SU-DHL-6 (cell line): ENCODE measurements around the gene RDH16.
A peak's percentile ranks its signal among the peaks of the same experiment; 100 is the strongest.

Experiments used
- H2AFZ ChIP-seq: fragments of 200-600 bp; sonication (generic); 2 replicates; pipeline ENCODE4 v1.6.1; 2014; ENCODE audit warnings: low read depth, mild to moderate bottlenecking, moderate library complexity, mixed read lengths, antibody characterized with exemption, low read length; ENCODE audit not compliant: severe bottlenecking
- H3F3A ChIP-seq: fragments of 200-600 bp; shearing (Covaris generic); 2 replicates; pipeline ENCODE4 v1.6.0; 2016; ENCODE audit warnings: antibody characterized with exemption, mild to moderate bottlenecking; ENCODE audit not compliant: insufficient read depth
- H3K27ac ChIP-seq: fragments of 200-600 bp; sonication (generic); 2 replicates; pipeline ENCODE4 v1.5.1; 2016; ENCODE audit warnings: low read depth, mild to moderate bottlenecking, low read length, moderate library complexity, mixed read lengths
- H3K27me3 ChIP-seq: fragments of 200-600 bp; sonication (generic), shearing (Covaris generic); 2 replicates; pipeline ENCODE4 v1.6.0; 2014; ENCODE audit warnings: mild to moderate bottlenecking, low read length
- H3K36me3 ChIP-seq: fragments of 200-600 bp; sonication (generic); 2 replicates; pipeline ENCODE4 v1.6.1; 2014; ENCODE audit warnings: mild to moderate bottlenecking, low read length, mixed read lengths
- H3K4me2 ChIP-seq: fragments of 300-600, 200-600 bp; shearing (Covaris generic), sonication (generic); 2 replicates; pipeline ENCODE4 v1.6.0; 2014; ENCODE audit warnings: low read length, low read depth, mild to moderate bottlenecking; ENCODE audit not compliant: poor library complexity, severe bottlenecking
- H3K4me3 ChIP-seq: fragments of 200-600 bp; sonication (generic); 2 replicates; pipeline ENCODE4 v1.5.1; 2014; ENCODE audit warnings: antibody characterized with exemption, low read length, mild to moderate bottlenecking, mixed read lengths; ENCODE audit not compliant: insufficient read depth, poor library complexity, severe bottlenecking
- H3K79me2 ChIP-seq: fragments of 200-600 bp; sonication (generic); 2 replicates; pipeline ENCODE4 v1.6.1; 2014; ENCODE audit warnings: mild to moderate bottlenecking, low read length, moderate library complexity; ENCODE audit not compliant: insufficient read depth
- H3K9ac ChIP-seq: fragments of 200-600 bp; sonication (generic); 2 replicates; pipeline ENCODE4 v1.7.0; 2014; ENCODE audit warnings: mild to moderate bottlenecking, low read length
- H3K9me2 ChIP-seq: fragments of 200-600 bp; sonication (generic); replicated peaks from 2 replicates; pipeline ENCODE4 v1.6.1; 2014; ENCODE audit warnings: low read length; ENCODE audit not compliant: insufficient read depth
- H3K9me3 ChIP-seq: fragments of 200-600 bp; sonication (generic); 2 replicates; pipeline ENCODE4 v1.6.1; 2014; ENCODE audit warnings: low read length, mixed read lengths; ENCODE audit not compliant: insufficient read depth
- H4K20me1 ChIP-seq: fragments of 200-600 bp; sonication (generic); 2 replicates; pipeline ENCODE4 v1.6.1; 2014; ENCODE audit warnings: low read depth, mild to moderate bottlenecking, antibody characterized with exemption, low read length, moderate library complexity, mixed read lengths
- CTCF ChIP-seq: fragments of 200-600 bp; sonication (generic); IDR thresholded peaks from one replicate; pipeline ENCODE4 v1.5.1; 2017; ENCODE audit warnings: antibody characterized with exemption, mild to moderate bottlenecking, low read length, moderate library complexity; ENCODE audit not compliant: insufficient read depth, poor library complexity, severe bottlenecking
- EZH2phosphoT487 ChIP-seq: fragments of 200-600 bp; sonication (generic), shearing (Covaris generic); conservative IDR thresholded peaks from 2 replicates; pipeline ENCODE4 v1.6.1; 2018; ENCODE audit warnings: mild to moderate bottlenecking, antibody characterized with exemption, low read length, moderate library complexity, mixed read lengths

RDH16 gene

GRCh38 chr12:56957229-56958052, at the start of gene RDH16:
Gene RDH16, minus strand, starts transcription at chr12:56957608. Its CDS starts 146 bp downstream, at chr12:56957462.
- TF ChIP-seq EZH2phosphoT487 (no peak), CTCF (no peak)
- Histone ChIP-seq H2AFZ (no peak within 1 kb of the TSS), H3K27me3 (no peaks in the 10 kb centered on the region), H3F3A (no peaks in the 10 kb centered on the region), H3K79me2 (no peaks in the 10 kb centered on the region), H3K36me3 (no peaks in the 10 kb centered on the region), H4K20me1 (no peaks in the 10 kb centered on the region), H3K4me2 (no peak within 1 kb of the TSS), H3K9ac (no peak within 1 kb of the TSS), H3K9me3 (no peaks in the 10 kb centered on the region), H3K4me3 (no peak within 1 kb of the TSS), H3K27ac (no peak within 1 kb of the TSS), H3K9me2 (no peaks in the 10 kb centered on the region)

- peak overlapping the region; percentile 73 for H2AFZ ChIP-seq
- peaks cover 10% of the 10 kb centered on the region; the same call in 1 of the 2 replicates for H3F3A ChIP-seq
- H3K9me3 ChIP-seq = no peaks in the 10 kb centered on the region
- no peak for TF ChIP-seq EZH2phosphoT487
- TF ChIP-seq CTCF = no peak
- peak overlapping the region; percentile 40 for H3K9ac ChIP-seq
- peak overlapping the region; percentile 54 for H3K4me2 ChIP-seq
- no peaks in the 10 kb centered on the region for H3K27me3 ChIP-seq
- no peaks in the 10 kb centered on the region for H3K36me3 ChIP-seq
- H3K4me3 ChIP-seq = peak overlapping the region; percentile 40
- H4K20me1 ChIP-seq = no peaks in the 10 kb centered on the region
- peaks cover 7% of the 10 kb centered on the region; the same call in 1 of the 2 replicates for H3K79me2 ChIP-seq
- no peak overlapping the region for H3K27ac ChIP-seq
- no peaks in the 10 kb centered on the region for H3K9me2 ChIP-seq
Observed at GRCh38 chr12:57006809-57007475, 49.5 kb upstream of the RDH16 start.

- H3F3A ChIP-seq = peaks cover 10% of the 10 kb centered on the region; the same call in 1 of the 2 replicates
- peaks cover 7% of the 10 kb centered on the region; the same call in 1 of the 2 replicates for H3K79me2 ChIP-seq
- H3K4me2 ChIP-seq = peak within 1 kb of the TSS; percentile 95
- H3K4me3 ChIP-seq = peak within 1 kb of the TSS; percentile 93
- TF ChIP-seq EZH2phosphoT487 = no peak
- TF ChIP-seq CTCF = peak; percentile 70
- H4K20me1 ChIP-seq = no peaks in the 10 kb centered on the region
- peak within 1 kb of the TSS; percentile 49 for H3K27ac ChIP-seq
- H3K9me3 ChIP-seq = no peaks in the 10 kb centered on the region
- peak within 1 kb of the TSS; percentile 89 for H2AFZ ChIP-seq
- no peaks in the 10 kb centered on the region for H3K36me3 ChIP-seq
- H3K9ac ChIP-seq = peak within 1 kb of the TSS; percentile 94
- no peaks in the 10 kb centered on the region for H3K9me2 ChIP-seq
- H3K27me3 ChIP-seq = no peaks in the 10 kb centered on the region
Observed at GRCh38 chr12:57005980-57006808, 48.8 kb upstream of the RDH16 start, which contains the start of gene ZBTB39. Gene ZBTB39, minus strand, starts transcription at chr12:57006546. Its CDS starts 1,629 bp downstream, at chr12:57004917.
